Measurements from ENCODE around the gene SIRT2.
"Not testable (repeated sequence)": the region's sequence is repeated elsewhere in the genome, so short reads cannot be mapped to it uniquely, and the experiment has no call there.

Gene SIRT2

DNA sequence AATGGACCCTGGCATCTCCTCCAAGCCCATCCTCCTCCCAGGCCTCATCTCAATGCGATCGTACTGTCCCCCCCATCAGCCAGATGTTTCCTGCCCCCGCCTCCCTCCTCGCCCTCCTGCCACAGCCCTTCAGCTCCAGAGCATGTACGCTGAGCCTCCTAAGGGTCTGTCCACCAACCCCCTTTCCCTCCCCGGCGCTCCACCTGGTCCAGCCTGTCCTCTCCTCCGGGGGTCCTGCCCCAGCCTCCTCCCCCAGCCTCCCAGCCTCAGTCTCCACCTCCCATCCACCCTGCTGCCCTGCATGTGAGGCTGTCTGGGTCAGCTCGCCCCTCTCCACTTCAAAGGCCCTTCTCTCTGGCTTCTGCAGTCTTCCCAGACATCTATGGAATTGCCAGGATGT is 4.5 kb downstream of the SIRT2 start:
- no peak for DNase-seq (ENCODE audit: low read depth)

DNA sequence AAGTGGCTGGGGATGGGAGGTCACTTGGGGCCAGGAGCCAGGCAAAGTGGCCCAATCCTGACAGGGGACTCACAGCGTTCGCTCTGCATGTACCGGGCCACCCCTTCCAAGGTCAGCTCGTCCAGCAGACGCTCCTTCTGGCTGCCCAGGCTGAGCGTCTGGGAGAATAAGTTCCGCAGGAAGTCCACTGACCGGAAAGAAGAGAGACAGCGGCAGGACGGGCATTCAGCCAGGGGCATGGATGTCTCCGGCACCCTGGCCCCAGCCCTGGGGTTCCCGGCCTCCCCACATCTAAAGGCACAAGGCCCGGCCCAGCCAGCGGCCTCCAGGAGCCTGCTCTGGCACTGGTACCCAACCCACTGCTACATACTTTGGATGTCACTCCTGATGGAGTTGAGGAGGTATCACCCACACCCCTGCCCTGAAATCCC is 6.1 kb downstream of the SIRT2 start:
- DNase-seq (ENCODE audit: low read depth): no peak

DNA sequence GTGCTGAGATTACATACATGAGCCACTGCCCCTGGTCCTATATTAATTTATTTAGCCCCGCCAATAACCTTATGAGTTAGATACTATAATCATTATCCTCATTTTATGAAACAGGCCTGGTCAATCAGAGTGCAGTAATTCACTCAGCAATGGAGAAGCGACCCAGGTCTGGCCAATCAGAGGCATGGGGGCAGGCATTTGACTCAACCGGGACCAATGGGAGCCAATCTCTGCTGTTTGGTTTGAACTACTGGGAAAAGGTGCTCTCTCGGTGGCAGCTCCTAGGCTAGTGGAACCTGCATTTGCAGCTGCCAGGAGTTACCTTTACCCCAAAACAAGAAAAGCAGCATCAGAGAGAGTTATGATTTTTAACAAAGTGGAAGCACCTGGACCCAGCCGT is 6.6 kb downstream of the SIRT2 start:
- DNase-seq (ENCODE audit: low read depth): no peak

DNA sequence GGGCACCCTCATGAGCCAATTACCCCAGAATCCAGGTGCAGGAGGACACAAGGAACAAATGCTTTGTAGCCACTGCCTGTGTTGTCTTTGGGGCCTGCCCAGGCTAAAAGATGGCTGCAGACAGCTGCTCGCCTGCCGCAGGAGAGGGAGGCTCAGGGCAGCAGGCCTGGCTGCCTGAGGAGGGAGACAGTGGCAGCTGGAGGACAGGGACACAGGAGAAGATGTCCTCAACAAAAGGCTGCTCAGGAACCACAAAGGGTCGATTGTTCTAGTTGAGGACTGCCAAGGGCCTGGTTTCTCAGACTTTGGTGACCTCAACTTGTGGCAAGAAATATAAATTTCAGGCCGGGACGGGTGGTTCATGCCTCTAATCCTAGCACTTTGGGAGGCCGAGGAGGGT is 7.6 kb downstream of the SIRT2 start:
- no peak for DNase-seq (ENCODE audit: low read depth)

DNA sequence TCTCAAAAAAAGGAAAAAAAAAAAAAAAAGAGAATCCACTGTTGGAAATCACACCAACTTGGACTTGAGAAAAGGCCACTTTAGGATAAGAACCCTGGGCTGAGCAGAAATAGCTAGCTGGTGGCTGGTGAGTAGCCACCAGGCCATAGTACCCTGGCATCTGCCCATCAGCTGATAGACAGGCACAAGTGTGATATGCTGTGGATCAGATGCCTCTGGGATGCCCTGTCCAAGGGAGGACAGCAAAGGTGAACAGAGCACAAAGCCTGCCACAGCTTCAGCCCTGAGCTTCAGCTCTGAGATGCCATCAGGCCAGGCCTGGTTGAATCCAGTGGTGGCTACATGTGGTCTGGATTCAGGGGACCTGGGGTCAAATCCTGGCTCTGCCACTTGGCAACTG is 8.7 kb downstream of the SIRT2 start:
- DNase-seq (ENCODE audit: low read depth): no peak

DNA sequence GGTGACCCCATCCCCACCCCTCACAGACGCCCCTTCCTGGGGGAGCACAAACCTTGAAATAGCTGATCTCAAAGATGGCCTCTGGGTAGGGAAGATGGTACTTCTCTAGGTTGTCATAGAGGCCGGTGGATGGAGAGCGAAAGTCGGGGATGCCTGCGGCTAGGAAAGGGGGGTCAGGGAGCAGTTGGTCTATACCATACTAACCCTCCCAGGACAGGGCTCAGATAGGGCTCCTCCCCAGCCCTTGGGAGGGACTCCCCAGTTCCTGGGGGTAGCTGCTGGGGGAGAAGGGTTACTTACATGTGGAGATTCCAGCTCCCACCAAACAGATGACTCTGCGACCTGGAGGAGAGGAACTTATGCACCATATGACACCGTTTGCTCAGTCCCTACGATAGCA is 9.6 kb downstream of the SIRT2 start:
- no peak for DNase-seq (ENCODE audit: low read depth)

DNA sequence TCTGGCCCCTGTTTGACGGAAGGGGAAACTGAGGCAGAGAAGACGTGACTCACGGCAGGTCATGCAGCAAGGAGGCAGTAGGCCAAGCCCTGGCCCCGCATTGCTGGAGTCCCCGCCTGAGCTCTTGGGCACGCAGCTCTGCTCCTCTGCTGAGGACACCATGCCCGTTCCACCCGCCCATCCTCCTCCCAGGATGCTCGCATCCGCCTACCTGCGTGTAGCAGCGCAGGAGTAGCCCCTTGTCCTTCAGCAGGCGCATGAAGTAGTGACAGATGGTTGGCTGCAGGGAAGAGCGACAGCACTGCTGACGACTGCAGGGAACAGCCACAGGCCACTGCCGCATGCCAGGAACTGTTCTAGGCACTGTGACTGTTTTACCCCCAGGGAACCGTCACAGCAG is 10.5 kb downstream of the SIRT2 start:
- no peak for DNase-seq (ENCODE audit: low read depth)

DNA sequence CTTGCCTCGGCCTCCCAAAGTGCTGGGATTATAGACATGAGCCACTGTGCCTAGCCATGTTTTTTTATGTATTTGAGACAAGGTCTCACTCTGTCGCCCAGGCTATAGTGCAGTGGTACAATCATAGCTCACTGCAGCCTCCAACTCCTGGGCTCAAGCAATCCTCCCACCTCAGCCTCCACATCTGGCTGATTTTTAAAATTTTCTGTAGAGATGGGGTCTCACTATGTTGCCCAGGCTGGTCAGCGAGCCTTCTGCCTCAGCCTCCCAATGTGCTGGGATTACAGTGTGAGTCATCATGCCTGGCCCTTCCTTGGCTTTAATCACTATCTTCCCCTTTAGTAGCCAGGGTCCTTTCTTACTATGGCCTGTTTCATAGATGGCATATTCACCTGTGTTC is 14.7 kb downstream of the SIRT2 start:
- not testable (repeated sequence) for DNase-seq (ENCODE audit: low read depth)

DNA sequence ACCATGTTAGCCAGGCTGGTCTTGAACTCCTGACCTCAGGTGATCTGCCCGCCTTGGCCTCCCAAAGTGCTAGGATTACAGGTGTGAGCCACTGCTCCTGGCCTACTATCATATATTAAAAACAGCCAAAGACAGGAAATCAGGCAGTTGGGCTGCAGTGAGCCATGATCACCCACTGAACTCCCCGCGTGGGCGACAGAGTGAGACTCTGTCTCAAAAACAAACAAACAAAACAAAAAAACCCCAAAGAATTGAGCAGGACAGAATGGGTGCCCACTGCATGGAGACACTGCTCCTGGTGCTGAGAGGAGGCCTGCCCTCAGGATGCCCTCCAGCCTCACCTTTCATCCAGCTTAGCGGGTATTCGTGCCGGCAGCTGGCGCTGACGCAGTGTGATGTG is 16.1 kb downstream of the SIRT2 start:
- DNase-seq (ENCODE audit: low read depth): no peak

DNA sequence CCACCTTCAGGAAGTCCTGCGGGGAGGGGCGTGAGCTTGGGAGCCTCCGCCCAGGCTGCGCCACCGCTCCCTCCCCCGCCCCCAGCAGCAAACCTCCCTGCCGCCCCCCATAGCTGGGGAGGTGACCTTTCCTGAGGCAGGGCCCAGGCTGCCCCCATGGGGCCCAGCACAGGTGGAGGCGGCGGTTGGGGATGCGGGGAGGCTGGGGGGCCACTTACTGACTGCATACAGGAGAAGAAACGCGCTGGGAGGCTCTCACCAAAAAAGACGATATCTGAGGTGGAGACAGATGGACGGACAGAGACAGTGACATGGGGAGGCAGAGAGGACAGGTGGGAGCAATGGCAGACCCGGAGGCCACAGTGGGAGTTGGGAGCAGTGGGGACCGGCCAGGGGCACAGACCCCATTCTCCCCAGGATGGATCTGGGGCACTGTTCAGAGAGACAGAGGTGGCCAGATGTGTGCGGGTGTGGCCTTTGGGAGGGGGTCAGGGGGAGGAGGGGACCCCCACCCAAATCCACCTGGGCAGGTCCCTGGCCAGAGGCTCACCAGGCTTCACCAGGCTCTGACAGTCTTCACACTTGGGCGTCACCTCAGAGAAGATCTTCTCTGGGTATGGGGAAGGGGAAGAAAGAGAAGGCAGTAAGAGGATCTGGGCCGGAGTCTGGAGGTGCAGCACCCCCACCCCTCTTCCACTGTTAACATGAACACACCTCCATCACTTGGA is 18.4 kb downstream of the SIRT2 start:
- no peak for DNase-seq (ENCODE audit: low read depth)

DNA sequence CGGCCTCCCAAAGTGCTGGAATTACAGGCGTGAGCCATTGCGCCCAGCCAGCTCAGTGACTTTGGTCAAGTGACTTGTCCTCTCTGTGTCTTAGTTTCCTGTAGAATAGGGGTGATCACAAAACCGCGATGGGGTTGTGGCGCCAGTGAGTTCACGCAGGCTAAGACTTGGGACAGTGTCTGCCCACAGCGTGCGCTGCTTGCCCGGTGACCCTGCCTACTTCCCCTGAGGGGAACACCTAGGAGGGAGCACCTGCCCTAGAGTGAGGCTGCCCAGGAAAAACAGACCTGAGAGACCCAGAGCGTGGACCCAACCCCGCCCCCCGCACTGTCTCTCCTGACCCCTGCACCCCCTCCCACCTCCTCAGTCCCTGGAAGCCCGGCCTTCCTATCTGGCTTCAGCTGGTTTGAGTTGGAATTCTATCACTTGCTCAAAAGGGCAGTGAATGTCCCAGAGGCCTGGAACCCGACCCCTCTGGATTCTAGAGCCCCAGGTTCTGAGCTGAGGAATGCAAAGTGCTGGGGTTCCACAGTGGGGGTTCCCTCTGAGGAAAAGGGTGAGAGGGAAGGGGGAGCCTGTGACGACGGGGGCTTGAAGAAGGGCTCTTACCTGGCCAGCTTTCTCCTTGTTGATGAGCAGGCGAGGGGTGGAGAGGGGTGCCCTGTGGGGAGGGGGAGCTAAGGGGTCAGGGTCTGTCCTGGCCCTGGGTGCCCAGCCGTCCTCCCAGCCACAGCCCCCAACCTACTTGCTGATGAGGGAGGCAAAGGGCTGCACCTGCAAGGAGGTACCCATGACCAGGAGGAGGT is 19.1 kb downstream of the SIRT2 start:
- DNase-seq (ENCODE audit: low read depth): no peak

DNA sequence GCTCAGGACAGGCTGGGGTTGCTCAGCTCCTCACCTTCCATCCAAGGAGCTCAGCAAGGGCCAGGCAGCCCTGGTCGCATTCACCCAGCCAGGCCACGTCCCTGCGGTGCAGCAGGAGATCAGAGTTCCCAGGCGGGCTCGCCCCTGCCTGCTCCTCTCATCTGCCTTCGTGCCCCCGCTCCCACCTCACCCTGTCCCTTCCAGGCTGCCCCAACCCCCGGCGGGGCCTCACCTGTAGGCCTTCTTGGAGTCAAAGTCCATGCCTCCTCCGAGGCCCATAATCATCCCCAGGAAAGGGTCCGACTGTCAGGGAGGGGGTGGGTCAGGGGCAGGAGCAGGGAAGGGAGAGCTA is 20.0 kb downstream of the SIRT2 start:
- no peak for DNase-seq (ENCODE audit: low read depth)

DNA sequence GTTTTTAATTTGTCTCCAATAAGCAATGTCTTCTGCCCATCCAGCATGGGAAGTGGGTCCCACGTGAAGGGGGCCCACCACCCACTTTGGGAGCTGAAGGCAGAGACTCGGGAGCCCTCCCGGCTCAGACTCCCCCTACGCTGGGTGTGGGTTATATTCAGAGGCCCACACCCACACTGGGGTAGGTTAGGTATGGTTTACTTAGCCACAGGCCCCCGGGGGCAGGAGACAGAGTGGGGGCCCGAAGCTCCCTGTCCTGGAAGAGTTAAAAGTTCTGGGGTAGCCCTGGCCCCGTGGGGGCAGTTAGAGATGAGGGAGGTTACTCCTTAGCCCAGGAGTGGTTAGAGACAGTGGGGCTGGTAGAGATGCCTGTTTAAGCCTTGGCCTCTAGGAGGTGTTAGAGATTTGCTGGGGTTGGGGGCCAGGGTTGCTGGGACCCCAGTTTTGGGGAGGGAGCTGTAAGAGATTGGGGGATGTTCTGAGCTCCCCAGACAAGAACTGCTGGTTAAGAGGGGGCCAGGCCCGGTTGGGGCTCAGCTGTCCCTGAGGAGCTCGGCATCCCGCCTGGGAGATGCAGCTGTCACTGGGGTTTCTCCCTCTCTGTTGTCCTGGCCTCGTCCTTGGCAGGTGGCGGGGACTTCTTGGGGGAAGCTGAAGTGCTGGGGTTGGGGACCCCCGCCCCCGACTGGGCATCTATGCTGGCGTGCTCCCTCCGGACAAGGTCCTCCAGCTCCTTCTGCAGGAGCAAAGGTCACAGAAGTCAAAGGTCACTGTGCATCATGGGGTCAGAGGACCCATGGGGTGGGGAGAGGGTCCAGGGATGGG is 20.6 kb downstream of the SIRT2 start:
- no peak for DNase-seq (ENCODE audit: low read depth)

DNA sequence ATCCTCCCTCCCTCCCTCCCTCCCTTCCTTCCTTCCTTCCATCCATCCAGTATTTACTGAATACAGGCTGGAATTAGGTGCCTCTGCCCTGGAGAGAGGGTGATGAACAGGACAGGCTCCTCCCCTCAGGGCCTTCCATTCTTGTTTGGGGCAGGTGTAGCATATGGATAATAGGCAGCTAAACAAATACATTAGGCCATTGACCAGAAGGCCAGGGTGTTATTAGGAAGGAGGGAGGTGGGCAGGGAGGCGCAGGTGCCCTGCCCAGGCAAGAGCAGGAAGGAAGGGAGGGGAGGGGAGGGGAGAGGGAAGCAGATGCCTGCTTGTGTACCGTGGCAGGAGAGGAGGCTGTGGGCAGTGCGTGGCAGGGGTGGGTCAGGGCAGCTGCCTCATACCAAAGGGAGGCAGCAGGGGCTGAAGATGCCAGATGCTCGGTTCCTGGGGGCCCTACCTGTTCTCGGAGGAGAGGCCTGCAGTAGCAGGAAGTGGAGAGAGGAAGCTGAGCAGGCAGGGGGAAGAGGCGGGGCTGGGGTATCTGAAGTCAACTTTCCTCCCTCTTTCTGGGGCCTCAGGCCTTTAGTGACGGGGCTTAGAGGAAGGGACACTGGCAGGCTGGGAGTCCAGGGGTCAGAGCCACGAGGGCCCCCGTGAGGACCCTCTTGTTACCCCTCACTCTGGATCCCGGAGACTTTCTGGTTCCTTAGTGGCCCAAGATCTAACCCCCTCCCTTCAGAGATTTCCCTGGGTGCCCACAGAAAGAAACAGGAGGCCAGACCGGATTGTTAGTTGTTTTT is 21.4 kb downstream of the SIRT2 start, which contains the start of gene RINL:
RINL (minus strand) TSS at position 495 of the 794 bp plus-strand sequence. CDS start 1,533 bp downstream, outside the sequence.
- no peak for DNase-seq (ENCODE audit: low read depth)

DNA sequence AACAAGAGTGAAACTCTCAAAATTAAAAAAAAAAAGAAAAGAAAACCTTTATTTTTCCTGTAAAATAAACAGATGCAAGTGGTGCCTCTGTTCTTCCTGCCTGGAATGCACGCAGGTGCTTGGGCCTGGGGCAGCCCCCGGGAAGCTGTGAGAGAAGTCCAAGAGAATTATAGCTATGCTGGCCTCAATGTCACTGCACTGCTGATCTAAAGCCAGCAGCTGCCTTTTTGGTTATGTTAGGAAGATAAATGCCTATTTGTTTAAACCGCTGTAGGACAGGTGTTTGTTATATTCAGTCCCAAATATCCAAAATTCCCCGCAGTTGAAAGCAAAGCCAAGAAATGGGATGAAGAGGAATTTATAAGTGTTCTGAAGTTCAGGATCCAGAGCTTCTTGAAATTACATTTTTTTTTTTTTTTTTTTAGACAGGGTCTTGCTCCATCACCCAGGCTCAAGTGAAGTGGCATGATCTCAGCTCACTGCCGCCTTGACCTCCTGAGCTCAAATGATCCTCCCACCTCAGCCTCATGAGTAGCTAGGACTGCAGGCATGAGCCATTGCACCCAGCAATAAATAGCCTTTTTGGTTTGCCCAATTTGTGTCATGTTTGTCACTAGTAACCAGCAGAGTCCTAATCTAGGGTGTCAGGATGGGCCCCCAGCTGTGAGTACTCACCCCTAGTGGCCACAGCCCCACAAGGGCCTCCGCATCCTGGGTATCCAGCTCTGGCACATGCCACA is 23.6 kb downstream of the SIRT2 start:
- DNase-seq (ENCODE audit: low read depth): no peak

DNA sequence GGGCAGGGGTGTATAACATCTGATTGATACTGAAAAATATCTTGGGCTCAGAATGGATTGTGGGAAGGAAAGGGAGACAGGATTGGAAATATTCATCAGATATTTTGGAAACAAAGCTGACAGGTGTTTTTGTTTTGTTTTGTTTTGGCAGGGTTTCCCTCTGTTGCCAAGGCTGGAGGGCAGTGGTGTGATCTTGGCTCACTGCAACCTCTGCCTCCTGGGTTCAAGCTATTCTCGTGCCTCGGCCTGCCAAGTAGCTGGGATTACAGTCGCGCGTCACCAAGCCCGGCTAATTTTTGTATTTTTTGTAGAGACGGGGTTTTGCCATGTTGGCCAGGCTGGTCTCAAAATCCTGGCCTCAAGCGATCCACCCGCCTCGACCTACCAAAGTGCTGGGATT is 26.0 kb downstream of the SIRT2 start:
- DNase-seq (ENCODE audit: low read depth): not testable (repeated sequence)

DNA sequence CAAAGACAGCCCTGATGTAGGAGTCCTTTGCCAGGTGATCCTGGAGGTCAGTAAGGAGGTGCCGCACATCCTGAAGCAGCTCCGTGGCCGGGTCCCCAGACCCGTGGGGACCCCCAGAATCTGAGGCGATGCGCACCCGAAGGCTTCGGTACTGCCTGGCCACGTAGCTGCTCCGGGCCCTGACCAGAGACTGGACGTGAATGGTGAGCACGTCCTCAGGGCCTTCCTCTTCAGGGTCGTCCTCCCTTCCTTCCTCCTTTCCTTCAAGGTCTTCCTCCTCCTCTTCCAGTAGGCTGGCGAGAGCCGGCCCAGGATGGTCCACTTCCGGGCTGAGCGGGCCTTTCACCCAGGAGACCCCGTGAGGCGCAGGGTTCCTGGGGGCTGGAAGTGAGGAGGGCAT is 28.8 kb downstream of the SIRT2 start:
- DNase-seq (ENCODE audit: low read depth): no peak

DNA sequence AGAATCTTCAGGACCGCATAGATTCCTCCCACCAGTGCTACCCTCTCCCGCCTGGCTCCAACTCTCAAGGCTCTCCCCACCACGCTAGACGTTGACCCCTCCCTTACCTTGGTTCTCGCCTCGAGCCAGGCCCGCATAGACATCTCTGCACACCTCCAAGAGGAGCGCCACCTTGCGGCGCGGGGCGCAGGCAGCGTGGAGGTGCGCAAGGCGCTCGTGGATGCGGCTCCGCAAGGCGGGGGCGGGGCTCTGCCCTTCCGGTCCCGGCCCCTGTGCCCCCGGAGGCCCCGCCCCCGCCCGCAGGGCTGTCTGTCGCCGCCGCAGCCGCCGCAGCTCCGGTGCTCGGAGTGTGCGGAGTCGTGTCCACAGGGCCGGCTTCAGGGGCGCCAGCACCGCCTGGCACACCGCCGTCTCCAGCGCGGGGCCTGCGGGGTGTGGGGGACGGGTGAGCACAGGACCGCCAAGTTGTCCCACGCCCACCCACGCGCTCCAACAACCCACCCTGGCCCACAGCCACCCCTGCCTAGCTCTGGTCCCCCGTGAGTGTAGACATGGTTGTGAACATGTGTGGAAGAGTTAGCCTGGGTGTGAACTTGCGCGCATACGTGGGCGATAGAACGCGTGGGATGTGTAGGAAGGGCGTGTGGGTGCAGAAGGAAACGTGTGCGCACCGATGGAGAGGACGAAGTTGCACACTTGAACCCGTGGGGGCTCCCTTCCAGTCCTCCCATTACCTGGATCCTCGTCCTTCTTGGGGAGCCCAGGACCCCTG is 29.4 kb downstream of the SIRT2 start:
- no peak for DNase-seq (ENCODE audit: low read depth)

DNA sequence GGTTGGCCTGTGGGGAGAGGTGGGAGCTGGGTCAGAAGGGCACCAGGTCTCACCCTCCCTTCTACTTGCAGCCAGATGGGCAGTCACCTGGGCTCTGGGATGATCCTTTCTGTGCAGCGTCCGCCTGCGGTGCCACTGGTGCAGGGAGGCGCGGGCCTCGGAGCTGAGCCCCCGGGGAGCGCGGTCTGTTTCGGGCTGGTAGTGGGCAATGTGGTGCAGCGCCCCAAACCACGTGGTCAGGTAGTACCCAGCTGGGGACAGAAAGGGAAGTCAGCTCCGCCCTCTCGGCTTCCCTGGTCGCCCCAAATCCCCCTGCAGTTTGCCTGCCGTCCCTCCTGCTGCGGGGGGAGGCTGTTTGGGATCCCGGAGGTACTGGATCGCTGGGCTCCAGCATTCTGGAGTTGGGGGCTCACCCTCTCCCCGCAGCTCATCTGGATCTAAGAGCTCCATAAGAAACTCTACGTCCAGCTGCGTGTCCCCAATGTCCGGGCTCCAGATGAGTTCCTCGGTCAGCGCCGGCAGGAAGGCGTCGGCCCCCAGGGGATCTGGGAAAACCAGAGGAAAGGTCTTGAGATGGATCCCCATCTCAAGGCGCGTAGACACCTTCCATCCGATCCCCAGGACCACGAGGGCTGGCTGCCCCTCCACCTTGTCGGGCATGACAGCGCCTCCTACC is 30.1 kb downstream of the SIRT2 start:
- no peak for DNase-seq (ENCODE audit: low read depth)

DNA sequence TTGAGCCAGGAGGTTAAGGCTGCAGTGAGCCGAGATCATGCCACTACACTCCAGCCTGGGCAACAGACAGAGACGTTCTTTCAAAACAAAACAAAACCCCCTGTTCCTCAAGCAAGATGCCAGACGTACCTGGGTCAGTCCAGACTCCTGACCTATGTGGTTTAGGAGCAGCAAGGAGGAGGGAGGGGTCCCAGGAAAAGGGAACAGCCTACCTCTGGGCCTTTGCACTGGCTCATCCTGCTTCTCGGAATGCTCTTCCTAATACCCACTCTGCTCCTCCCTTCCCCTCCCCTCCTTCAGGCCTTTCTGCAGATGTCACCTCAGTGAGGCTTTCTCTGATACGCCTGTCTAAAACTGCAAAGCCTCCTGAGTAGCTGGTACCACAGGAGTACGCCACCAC is 30.9 kb downstream of the SIRT2 start:
- no peak for DNase-seq (ENCODE audit: low read depth)
